ENCODE data around the gene SRSF7.
"Not testable (repeated sequence)": the region's sequence is repeated elsewhere in the genome, so short reads cannot be mapped to it uniquely, and the experiment has no call there.

The SRSF7 gene

GRCh38 chr2:38754049-38754448 is 2.9 kb upstream of the SRSF7 start:
- no peak for DNase-seq (ENCODE audit: low spot score)

- DNase-seq (ENCODE audit: low spot score) = no peak
Observed at GRCh38 chr2:38751596-38752410, 642 bp upstream of the SRSF7 start.

- peak; percentile 61 for DNase-seq (ENCODE audit: low spot score)
Observed at GRCh38 chr2:38750011-38750890, 910 bp downstream of the SRSF7 start.

GRCh38 chr2:38748943-38749804 is 2.0 kb downstream of the SRSF7 start:
- DNase-seq (ENCODE audit: low spot score) = no peak

DNA sequence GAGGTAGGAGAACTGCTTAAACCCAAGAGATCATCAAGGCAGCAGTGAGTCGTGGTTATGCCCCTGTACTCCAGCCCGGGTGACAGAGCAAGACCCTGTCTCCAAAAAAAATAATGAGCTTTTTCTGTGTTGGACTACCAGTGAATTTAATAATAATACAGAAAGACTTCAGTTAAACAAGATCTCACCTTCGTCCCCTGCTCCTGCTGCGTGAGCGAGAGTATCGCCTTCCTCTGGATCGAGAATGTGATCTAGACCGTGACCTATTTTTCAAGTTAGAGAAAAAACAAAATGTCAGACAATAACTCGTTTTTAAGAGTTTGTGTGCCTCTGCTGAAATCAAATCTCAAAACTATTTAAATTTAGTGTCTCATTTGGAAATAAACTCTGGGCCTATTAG is 2.8 kb downstream of the SRSF7 start:
- DNase-seq (ENCODE audit: low spot score) = no peak

- no peak for DNase-seq (ENCODE audit: low spot score)
Observed at GRCh38 chr2:38747819-38748218, 3.3 kb downstream of the SRSF7 start.

DNA sequence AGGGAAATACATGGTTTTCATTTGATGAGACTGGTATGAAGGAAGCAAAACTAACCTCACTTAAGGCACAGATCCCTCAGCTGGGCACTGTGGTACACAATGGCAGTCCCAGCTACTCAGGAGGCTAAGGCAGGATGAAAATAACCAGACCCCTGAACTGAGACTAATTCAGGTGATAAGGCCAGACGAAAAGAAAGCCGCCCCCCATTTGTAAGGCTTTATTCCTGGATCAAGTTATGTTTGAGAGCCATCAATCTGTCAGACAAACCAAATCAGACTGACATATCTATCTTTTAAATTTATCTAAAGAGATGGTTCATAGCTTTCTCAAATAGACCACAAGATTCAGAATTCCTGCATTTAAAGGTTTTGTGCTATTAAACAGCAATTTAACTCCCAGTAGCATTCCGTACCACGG is 4.1 kb downstream of the SRSF7 start:
- no peak for DNase-seq (ENCODE audit: low spot score)

DNA sequence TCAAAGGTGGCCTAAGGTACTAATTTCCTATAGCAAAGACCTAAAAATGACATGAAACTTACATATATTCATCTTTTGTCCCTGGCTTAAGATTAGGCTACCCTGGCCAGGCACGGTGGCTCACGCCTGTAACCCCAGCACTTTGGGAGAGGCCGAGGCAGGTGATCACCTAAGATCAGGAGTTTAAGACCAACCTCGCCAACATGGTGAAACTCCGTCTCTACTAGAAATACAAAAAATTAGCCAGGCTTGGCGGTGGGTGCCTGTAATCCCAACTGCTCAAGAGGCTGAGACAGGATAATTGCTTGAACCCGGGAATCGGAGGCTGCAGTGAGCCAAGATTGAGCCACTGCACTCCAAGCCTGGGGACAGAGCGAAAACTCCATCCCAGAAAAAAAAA is 5.9 kb downstream of the SRSF7 start:
- no peak for DNase-seq (ENCODE audit: low spot score)

- DNase-seq (ENCODE audit: low spot score) = no peak
Observed at GRCh38 chr2:38744399-38744780, 6.8 kb downstream of the SRSF7 start.

GRCh38 chr2:38743672-38744398 is 7.3 kb downstream of the SRSF7 start:
- no peak for DNase-seq (ENCODE audit: low spot score)

- no peak for DNase-seq (ENCODE audit: low spot score)
Observed at GRCh38 chr2:38742797-38743559, 8.2 kb downstream of the SRSF7 start.

DNA sequence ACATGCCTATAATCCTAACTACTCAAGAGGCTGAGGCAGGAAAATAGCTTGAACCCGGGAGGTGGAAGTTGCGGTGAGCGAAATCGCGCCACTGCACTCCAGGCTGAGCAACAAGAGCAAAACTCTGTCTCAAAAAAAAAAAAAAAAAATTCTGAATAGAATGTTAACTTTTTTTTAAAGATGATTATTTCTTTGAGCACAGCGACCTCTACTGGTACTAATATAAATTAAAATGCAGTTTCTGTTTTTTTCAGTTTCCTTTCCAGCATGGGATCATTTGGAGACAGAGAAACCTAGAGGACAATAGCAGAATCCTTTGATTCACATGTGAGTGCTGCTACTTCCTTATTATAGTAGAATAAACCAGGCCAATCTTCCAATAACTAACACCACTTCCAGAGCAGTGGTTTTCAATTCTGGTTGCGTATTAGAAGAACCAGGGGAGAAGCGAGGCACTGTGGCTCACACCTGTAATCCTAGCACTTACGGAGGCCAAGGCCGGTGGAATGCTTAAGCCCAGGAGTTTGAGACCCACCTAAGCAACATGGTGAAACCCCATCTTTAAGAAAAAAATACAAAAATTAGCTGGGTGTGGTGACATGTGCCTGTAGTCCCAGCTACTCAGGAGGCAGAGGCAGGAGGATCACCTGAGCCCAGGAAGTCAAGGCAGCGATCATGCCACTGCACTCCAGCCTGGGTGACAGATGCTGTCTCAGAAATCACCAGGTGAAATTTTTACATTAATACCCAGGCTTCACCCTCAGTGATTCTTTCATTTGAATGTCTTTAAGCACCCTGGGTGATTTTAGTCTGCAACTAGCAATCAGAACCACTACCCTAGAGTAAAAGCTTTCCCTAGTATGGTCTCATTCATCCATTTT is 10.1 kb downstream of the SRSF7 start:
- DNase-seq (ENCODE audit: low spot score) = peak; percentile 72

DNA sequence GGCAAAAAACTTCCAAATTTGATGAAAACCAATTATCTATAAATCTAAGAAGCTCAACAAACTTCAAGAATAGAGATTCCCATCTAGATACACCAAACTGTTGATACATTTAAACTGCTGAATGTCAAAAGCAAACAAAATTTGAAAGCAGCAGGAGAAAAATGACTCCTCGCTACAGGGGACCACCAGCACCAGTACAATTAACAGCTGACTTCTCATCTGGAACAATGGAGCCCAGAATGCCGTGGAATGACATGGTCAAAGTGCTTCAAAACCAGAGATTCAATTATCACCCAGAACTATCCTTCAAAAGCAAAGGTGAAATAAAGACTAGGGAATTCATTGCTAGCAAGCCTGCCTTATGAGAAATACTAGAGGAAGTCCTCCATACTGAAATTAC is 11.6 kb downstream of the SRSF7 start:
- no peak for DNase-seq (ENCODE audit: low spot score)

DNA sequence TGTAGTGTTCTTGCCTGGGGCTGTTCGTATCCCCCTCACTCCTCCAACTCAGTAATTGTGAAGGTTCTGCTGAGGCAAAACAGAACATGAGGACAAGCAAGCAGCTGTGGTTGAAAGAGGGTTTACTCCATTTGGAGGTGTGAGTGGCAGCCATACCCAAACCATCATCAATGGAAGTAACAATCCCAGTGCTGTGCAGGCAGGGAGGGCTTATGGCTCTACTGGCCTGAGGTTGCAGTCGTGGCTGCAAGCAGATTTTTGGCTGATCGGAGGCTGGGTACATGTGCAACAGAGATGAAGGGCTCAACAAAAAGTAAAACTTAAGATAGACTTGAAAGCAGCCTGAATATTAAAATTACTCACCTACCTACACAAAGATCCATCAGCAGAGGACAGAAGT is 13.2 kb downstream of the SRSF7 start:
- no peak for DNase-seq (ENCODE audit: low spot score)

GRCh38 chr2:38737000-38737698 is 14.0 kb downstream of the SRSF7 start:
- DNase-seq (ENCODE audit: low spot score) = not testable (repeated sequence)

GRCh38 chr2:38735999-38736320 is 15.2 kb downstream of the SRSF7 start:
- DNase-seq (ENCODE audit: low spot score) = peak; percentile 2

- no peak for DNase-seq (ENCODE audit: low spot score)
Observed at GRCh38 chr2:38734299-38735058, 16.7 kb downstream of the SRSF7 start.

DNA sequence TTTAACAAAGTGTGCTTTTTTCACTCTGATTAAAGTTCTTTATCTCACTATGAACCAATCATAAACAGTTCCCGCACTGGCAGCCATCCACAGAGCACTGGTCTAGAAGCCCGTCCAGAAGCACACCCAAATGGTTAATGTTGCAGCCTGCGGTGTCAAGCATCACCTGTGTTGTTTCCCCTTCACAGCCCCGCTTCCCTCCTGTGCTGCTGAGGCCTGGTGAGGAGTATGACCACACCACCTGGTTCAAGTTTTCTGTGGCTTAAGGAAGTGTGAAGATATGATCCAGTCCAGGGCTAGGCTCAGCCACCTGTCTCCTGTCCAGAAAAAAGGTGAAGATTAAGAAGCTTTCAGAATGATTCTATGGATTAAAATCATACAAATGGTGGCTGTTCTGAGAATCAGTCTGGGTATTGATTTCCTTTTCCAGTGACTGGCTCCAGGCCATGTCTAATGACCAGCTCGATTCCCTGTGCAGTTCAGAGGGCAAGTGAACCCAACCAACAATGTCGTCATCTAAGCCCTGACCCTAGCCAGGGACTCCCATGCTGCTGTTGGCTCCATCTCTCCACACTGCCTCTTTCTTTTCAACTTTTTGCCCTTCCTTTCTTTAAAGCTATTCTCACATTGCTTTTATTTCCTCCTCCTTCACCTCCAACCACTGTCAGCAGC is 17.7 kb downstream of the SRSF7 start:
- peak; percentile 1 for DNase-seq (ENCODE audit: low spot score)
